Measurements from ENCODE around the gene TIMM10. TPM values are rescaled to one million over a fixed set of nuclear protein-coding genes. Genes with fewer than 3 reads are reported as not detected.

Gene TIMM10
- total RNA-seq, 1 donor from 2014 or later: 60.8 TPM

- intact Hi-C loops (cut with micrococcal nuclease): no loop called here
Observed at GRCh38 chr11:57487021-57487778, 43.4 kb downstream of the TIMM10 start.

- intact Hi-C loops (cut with micrococcal nuclease): no loop called here
Observed at GRCh38 chr11:57485217-57485990, 45.1 kb downstream of the TIMM10 start.

GRCh38 chr11:57484141-57484710 lies 46.3 kb downstream of the TIMM10 start:
- intact Hi-C loops (cut with micrococcal nuclease): no loop called here

DNA sequence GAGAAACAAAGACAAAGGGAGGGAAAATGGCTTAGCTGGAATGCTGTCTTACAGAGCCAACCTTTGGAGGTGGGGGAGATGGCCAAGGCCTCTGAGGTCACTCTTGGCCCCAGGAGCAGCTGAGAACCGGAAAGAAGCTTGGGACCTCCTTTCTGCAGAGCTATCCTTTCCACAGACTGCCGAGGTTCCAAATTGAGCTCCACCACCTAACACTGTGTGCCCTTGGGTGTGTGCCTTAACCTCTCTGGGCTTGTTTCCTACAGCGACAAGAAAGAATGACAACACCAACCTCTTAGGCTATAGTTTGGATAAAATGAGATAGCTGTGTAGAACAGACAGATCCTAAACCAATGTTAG lies 47.0 kb downstream of the TIMM10 start:
- intact Hi-C loops (cut with micrococcal nuclease): loop anchor here (2.0 kb wide), 1 partner anchor 31 kb away; the partner anchor contains the start of gene SLC43A1

GRCh38 chr11:57482782-57483561 lies 47.6 kb downstream of the TIMM10 start:
- intact Hi-C loops (cut with micrococcal nuclease): loop anchor here (2.0 kb wide), 1 partner anchor 32 kb away; the partner anchor contains the start of gene SLC43A1

GRCh38 chr11:57481915-57482781 lies 48.4 kb downstream of the TIMM10 start:
- intact Hi-C loops (cut with micrococcal nuclease): loop anchor here (2.0 kb wide), 3 partner anchors 33 to 57 kb away; partner anchors contain the start of gene SLC43A1

DNA sequence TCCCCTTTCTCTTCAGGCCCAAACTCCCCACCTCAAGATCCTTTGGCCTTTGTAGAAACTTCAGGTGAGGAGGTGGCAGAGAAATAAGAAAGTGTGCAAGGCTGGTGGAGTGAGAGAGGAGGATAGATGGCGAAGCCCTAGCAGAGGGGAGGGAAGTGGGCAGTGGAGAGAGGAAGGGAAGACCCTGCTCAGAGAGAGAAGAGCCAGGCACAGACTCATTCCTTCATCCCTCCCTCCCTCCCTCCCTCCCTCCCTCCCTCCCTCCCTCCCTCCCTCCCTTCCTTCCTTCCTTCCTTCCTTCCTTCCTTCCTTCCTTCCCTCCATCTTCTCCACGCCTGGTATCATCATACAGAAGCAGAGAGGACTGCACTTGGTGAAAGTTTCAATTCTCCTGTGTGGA lies 49.2 kb downstream of the TIMM10 start:
- intact Hi-C loops (cut with micrococcal nuclease): loop anchor here (2.0 kb wide), 2 partner anchors 45 to 57 kb away; no protein-coding TSS in a partner anchor

DNA sequence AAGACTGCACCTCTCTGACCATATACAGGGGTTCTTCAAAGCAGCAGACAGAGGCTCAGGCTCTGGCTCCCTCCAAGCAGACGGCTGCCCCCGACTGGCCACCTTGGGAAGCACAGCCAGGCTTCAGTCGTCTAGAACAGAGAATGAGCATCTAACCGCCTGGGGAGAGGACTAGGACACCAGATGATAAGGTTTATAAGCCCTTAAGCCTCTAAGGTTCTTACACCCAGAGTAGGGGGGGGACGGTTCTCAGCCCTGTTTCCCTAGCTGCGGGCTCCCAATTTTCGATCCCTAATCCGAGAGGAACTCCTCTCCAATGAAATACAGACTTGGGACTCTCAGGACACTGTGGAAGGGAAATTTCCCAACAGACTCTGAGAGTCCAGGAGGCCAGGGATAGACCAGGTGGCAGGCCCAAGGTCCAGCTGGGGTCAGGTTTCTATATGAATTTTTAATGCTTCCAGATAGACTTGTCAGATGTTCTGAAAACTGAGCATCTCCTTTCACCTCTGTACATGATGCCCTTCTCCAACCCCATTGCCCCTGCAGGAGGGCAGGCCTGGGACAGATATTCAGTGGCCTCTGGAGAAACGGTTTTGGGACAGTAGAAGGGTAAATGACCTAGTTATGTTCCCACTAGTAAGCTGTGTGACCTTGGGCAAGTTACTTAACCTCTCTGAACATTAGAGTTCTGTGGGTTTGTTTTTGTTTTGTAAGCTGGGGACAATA lies 50.0 kb downstream of the TIMM10 start:
- intact Hi-C loops (cut with micrococcal nuclease): loop anchor here (1.0 to 2.0 kb wide), 4 partner anchors 23 to 135 kb away; no protein-coding TSS in a partner anchor

DNA sequence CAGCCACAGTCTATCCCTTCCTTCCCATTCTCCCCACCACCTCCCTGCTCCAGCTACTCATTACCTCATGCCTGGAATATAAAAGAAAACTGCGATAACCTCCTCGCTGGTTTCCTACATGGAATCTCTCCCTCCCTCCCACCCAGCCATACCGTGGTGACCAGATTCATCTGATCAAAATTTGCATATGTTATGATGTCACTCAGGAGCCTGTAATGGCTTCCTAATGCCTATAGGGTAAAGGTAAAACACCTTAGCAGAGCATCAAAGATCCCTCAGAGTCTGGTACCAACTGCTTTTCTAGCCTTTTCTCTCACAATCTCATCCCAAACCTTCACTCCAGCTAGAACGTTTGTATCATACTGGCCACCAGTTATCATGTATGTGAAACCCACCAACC lies 50.6 kb downstream of the TIMM10 start:
- intact Hi-C loops (cut with micrococcal nuclease): loop anchor here (1.0 to 2.0 kb wide), 4 partner anchors 23 to 135 kb away; no protein-coding TSS in a partner anchor

DNA sequence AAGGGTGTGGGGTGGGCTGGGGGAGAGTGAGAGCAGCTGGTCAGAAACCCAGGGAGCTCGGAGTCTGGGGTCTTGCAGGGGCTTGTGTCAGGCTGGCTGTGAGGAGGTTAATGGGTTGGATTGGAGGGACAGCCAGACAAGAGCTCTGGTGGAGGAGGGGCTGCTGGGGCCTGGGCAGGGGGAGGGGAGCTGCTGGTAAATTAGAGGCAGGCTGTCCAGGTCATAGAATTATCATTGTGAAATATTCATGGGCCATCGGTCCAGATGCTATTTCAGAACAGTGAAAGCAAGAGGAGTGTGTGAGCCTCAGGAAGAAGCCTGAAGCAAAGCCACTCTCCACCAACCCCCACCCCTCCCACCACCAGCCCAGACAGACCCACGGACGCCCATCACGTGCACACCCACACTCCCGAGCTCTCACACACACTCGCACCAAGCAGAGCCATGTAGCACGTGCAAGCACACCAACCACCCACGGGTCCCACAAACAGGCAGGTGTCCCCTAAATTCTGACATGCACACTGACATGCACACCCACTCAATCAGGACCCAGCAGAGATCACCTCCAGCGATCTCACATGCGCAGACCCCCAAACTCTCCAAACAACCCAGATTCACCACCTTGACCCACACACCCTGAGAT lies 51.4 kb downstream of the TIMM10 start:
- intact Hi-C loops (cut with micrococcal nuclease): no loop called here

Other genes starting within 250 kb of the TIMM10 start
- gene TNKS1BP1, start 205.8 kb downstream of the TIMM10 start, total RNA-seq: 12.4 and 14.1 TPM in 2 replicates
- gene SSRP1, start 194.9 kb downstream of the TIMM10 start, total RNA-seq: 152 TPM in 2 replicates
- gene P2RX3, start 192.4 kb downstream of the TIMM10 start, total RNA-seq: not detected in 2 replicates
- gene PRG3, start 149.6 kb downstream of the TIMM10 start, total RNA-seq: not detected in 2 replicates
- gene PRG2, start 140.1 kb downstream of the TIMM10 start, total RNA-seq: not detected in 2 replicates
- 52.6 and 54.2 TPM in 2 replicates for gene SLC43A3, start 103.6 kb downstream of the TIMM10 start, total RNA-seq
- 0.12 and 0.34 TPM in 2 replicates for gene RTN4RL2, start 70.2 kb downstream of the TIMM10 start, total RNA-seq
- 12.9 and 14.1 TPM in 2 replicates for gene SLC43A1, start 15.1 kb downstream of the TIMM10 start, total RNA-seq
- not detected in 2 replicates for gene SMTNL1, start 6.8 kb upstream of the TIMM10 start, total RNA-seq
- gene UBE2L6, start 36.9 kb upstream of the TIMM10 start, total RNA-seq: 270 and 272 TPM in 2 replicates
- 0.22 and 0.93 TPM in 2 replicates for gene SERPING1, start 66.9 kb upstream of the TIMM10 start, total RNA-seq
- 0.44 and 0.78 TPM in 2 replicates for gene YPEL4, start 119.2 kb upstream of the TIMM10 start, total RNA-seq
- 19.5 and 19.9 TPM in 2 replicates for gene CLP1, start 127.0 kb upstream of the TIMM10 start, total RNA-seq
- 84.0 and 84.4 TPM in 2 replicates for gene ZDHHC5, start 137.4 kb upstream of the TIMM10 start, total RNA-seq
- gene MED19, start 181.5 kb upstream of the TIMM10 start, total RNA-seq: 14.3 and 15.7 TPM in 2 replicates
- gene TMX2, start 181.8 kb upstream of the TIMM10 start, total RNA-seq: 76.5 and 79.2 TPM in 2 replicates
- gene SELENOH, start 210.7 kb upstream of the TIMM10 start, total RNA-seq: 160 and 175 TPM in 2 replicates
- gene BTBD18, start 221.1 kb upstream of the TIMM10 start, total RNA-seq: not detected in 2 replicates
- 10.1 TPM in 2 replicates for gene CTNND1, start 231.0 kb upstream of the TIMM10 start, total RNA-seq